CD4-positive, alpha-beta memory T cell (primary cell): ENCODE data around the gene NT5C1A. TPM values are rescaled to one million over a fixed set of nuclear protein-coding genes. Genes with fewer than 3 reads are reported as not detected.

Experiments used
- CTCF ChIA-PET: fragments of 350-600 bp; sonication (Branson Sonifier 250); formaldehyde crosslinking; loops from one replicate; lab custom pipeline; 2021; ENCODE audit warnings: inconsistent platforms; ENCODE audit not compliant: partially characterized antibody; lab: Charles Lee
- POLR2A ChIA-PET: fragments of 350-600 bp; sonication (Branson Sonifier 250); formaldehyde crosslinking; loops from one replicate; lab custom pipeline; 2021; ENCODE audit not compliant: partially characterized antibody; lab: Charles Lee
- DNase-seq, 5 donors: peaks; one replicate each; pipeline versions ENCODE4 v3.0.0 to v3.0.0-alpha.2; 2020 to 2022; ENCODE audit warnings: mixed read lengths in 1 of 5
- H3K27ac ChIP-seq: one replicate; pipeline ENCODE4 v1.7.0; 2013; ENCODE audit warnings: low read depth, low read length
- H3K27me3 ChIP-seq: 2 replicates; pipeline ENCODE4 v1.7.0; 2013; ENCODE audit warnings: mild to moderate bottlenecking, low read length, moderate library complexity; ENCODE audit not compliant: insufficient read depth
- H3K36me3 ChIP-seq: 2 replicates; pipeline ENCODE4 v1.7.0; 2013; ENCODE audit warnings: mild to moderate bottlenecking, low read length, moderate library complexity; ENCODE audit not compliant: insufficient read depth
- H3K4me1 ChIP-seq: 2 replicates; pipeline ENCODE4 v1.7.0; 2013; ENCODE audit warnings: mild to moderate bottlenecking, low read length, moderate library complexity; ENCODE audit not compliant: insufficient read depth
- H3K4me3 ChIP-seq, 2 donors: one replicate each; pipeline ENCODE4 v1.7.0; 2013; ENCODE audit warnings: low read length in 2 of 2, mild to moderate bottlenecking in 1 of 2
- H3K9me3 ChIP-seq, 2 donors: one replicate each; pipeline ENCODE4 v1.7.0; 2013; ENCODE audit warnings: low read length in 2 of 2, control low read depth in 1 of 2; ENCODE audit not compliant: control insufficient read depth in 1 of 2
- H3K27ac Mint-ChIP-seq, 7 donors: one replicate each; pipeline ENCODE4 v1.8.0; 2020 to 2021; ENCODE audit warnings: mixed read lengths in 7 of 7, mild to moderate bottlenecking in 6 of 7, inconsistent platforms in 3 of 7, moderate library complexity in 3 of 7
- H3K27me3 Mint-ChIP-seq, 2 donors: one replicate each; pipeline ENCODE4 v1.8.0; 2020 to 2021; ENCODE audit warnings: mixed read lengths in 2 of 2
- H3K36me3 Mint-ChIP-seq, 2 donors: one replicate each; pipeline ENCODE4 v1.8.0; 2020 to 2021; ENCODE audit warnings: mixed read lengths in 2 of 2, inconsistent platforms in 1 of 2, mild to moderate bottlenecking in 1 of 2
- H3K4me1 Mint-ChIP-seq, 4 donors: one replicate each; pipeline ENCODE4 v1.8.0; 2020 to 2021; ENCODE audit warnings: mixed read lengths in 4 of 4, mild to moderate bottlenecking in 1 of 4
- H3K4me3 Mint-ChIP-seq, 8 donors: one replicate each; pipeline ENCODE4 v1.8.0; 2020 to 2021; ENCODE audit warnings: mixed read lengths in 8 of 8, mild to moderate bottlenecking in 7 of 8, moderate library complexity in 6 of 8, inconsistent platforms in 3 of 8
- H3K9me3 Mint-ChIP-seq, 8 donors: one replicate each; pipeline ENCODE4 v1.8.0; 2020 to 2021; ENCODE audit warnings: mixed read lengths in 8 of 8, mild to moderate bottlenecking in 5 of 8, inconsistent platforms in 3 of 8, moderate library complexity in 1 of 8
- intact Hi-C: fragments of 100-400 bp; cut with micrococcal nuclease; formaldehyde crosslinking; loops from one replicate; pipeline ENCODE4 v1.15.1; 2023
- polyA plus RNA-seq, 2 donors: library from polyadenylated mRNA; unstranded; fragments of 300-500 nt; fragmentation: Illumina TruSeq; gene quantifications; one replicate each; pipeline ENCODE4 v1.2.3, GENCODE V29; 2021
- total RNA-seq, 2 experiments: library from RNA; stranded (reverse); gene quantifications; one replicate each; pipeline ENCODE4 v1.2.3, GENCODE V29; 2021

NT5C1A gene
- total RNA-seq, result under 1 TPM; 0.29 to 0.42 TPM
- polyA plus RNA-seq, result not detected

DNA sequence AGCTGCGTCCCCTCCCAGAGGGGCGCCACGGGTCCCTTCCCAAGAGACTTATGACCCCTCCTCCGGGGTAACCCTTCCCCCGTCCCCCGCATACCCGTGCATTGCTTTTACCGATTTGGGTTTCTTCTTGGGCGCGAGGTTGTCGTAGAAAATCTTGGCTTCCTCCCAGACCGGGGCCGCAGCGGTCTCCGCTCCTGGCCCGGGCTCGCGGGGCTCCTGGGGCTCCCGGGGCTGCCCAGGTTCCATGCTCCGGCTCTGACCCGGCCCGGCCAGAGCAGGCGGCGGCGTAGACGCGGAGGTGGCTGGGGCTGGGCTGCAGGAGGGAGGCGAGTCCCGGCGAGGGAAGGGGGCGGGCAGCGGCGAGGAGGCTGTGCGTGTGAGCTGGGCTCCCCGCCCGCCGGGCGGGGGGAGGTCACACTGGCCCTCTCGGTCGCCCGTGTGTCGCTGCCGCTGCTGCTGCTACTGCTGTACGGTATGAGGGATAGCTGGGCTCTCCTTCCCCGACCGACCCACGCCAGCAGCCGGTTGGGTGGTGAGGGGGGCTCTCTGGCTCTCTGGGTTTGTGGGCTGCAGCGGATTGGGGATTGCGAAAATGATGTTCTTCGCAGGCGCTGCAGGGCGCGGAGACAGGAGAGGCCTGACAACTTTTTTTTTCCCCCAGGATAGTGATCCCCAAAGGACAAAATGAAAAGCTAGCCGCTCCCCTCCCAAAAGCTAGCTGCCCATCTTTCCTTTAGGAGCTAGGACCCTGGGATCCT, at the start of gene NT5C1A:
Gene NT5C1A (minus strand): TSS at position 315 of the 758 bp plus-strand sequence. CDS start 69 bp downstream, at position 246.
- peak within 1 kb of the TSS; percentile 57 to 78 (median 69) for H3K4me3 Mint-ChIP-seq
- peaks cover 18% of the 10 kb centered on the region for H3K4me1 ChIP-seq
- no peaks in the 10 kb centered on the region for H3K36me3 Mint-ChIP-seq
- ChIA-PET POLR2A (interaction anchor here (0.7 to 7.5 kb wide), 7 partner anchors 9 to 67 kb away, joined by 3 to 62 read pairs (median 8); partner anchors contain the start of genes HPCAL4 and PPIE), CTCF (interaction anchor here (0.8 to 6.9 kb wide), 23 partner anchors 8 to 93 kb away, joined by 3 to 103 read pairs (median 7); partner anchors contain the start of gene HPCAL4)
- H3K4me1 Mint-ChIP-seq, result peaks cover 0 to 7% (median 5%) of the 10 kb centered on the region in 4 donors
- H3K27ac Mint-ChIP-seq, result peak within 1 kb of the TSS in 1 of 7 donors; percentile 11
- H3K27ac ChIP-seq, result no peak within 1 kb of the TSS
- H3K9me3 Mint-ChIP-seq, result no peaks in the 10 kb centered on the region
- H3K27me3 Mint-ChIP-seq, result peaks cover 14 to 17% of the 10 kb centered on the region in 2 donors
- H3K4me3 ChIP-seq, result no peak within 1 kb of the TSS
- DNase-seq, result peak in 3 of 5 donors; percentile 25 to 34 (median 31)
- H3K9me3 ChIP-seq, result no peaks in the 10 kb centered on the region
- no peaks in the 10 kb centered on the region for H3K36me3 ChIP-seq
- peaks cover 17% of the 10 kb centered on the region for H3K27me3 ChIP-seq
- intact Hi-C loops, result loop anchor here (1.0 kb wide), 1 partner anchor 48 kb away; no protein-coding TSS in a partner anchor

GRCh38 chr1:39721664-39722063, 49.8 kb upstream of the NT5C1A start:
- no peaks in the 10 kb centered on the region for H3K4me1 ChIP-seq
- intact Hi-C loops, result loop anchor here (10.0 kb wide), 1 partner anchor 617 kb away; no protein-coding TSS in a partner anchor
- Mint-ChIP-seq H3K9me3 (no peaks in the 10 kb centered on the region), H3K36me3 (no peaks in the 10 kb centered on the region), H3K27ac (no peak overlapping the region), H3K4me3 (no peak overlapping the region), H3K27me3 (peaks cover 21 to 31% of the 10 kb centered on the region in 2 donors), H3K4me1 (peaks cover 0 to 3% (median under 1%) of the 10 kb centered on the region in 4 donors)
- H3K36me3 ChIP-seq, result no peaks in the 10 kb centered on the region
- H3K27me3 ChIP-seq, result peaks cover 5% of the 10 kb centered on the region
- no peak overlapping the region for H3K4me3 ChIP-seq
- CTCF ChIA-PET, result interaction anchor here (1.0 to 5.8 kb wide), 6 partner anchors 48 to 120 kb away, joined by 3 to 46 read pairs (median 11); partner anchors contain the start of gene NT5C1A
- no peak overlapping the region for H3K27ac ChIP-seq
- DNase-seq, result no peak
- POLR2A ChIA-PET, result interaction anchor here (1.3 kb wide), 1 partner anchor 50 kb away, joined by 3 read pairs; the partner anchor contains the start of gene NT5C1A
- H3K9me3 ChIP-seq, result no peaks in the 10 kb centered on the region

DNA sequence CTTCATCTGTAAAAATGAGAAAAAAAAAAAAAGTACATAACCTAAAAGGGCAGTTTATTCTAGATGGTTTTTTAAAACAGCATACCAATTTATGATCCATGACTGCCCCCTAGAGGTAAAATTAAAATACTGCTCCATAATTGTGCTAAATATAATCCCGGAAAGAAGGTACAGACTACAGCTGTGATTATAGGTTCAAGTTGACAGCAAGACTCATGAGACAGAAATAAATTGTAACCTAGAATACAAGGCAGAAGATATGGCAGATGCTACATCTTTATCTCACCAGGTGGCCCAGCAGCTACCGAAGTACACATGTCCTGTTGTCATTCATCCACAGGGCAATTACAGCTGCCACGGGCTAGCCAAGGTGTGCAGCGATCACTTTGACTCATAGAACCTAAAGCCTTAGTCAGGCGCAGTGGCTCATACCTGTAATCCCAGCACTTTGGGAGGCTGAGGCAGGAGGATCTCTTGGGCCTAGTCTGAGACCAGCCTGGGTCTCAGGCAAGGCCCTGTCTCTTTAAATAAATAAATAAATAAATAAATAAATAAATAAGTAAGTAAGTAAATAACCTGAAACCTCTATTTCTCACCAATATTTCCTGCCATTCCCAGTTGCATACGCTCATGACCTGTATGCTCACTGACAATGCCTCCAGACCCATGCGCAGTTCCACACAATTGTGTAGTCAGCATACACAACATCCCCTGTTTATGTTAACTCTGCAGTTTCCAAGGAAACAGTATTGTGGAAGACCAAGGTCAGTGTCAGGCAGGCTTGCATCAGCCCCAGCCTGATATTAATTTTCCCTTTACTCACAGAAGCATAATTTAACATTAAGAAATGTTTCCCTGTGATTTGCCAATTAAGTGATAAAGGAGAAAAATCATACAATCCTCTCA, 48.4 kb upstream of the NT5C1A start:
- peaks cover 5% of the 10 kb centered on the region for H3K27me3 ChIP-seq
- H3K27ac Mint-ChIP-seq, result no peak overlapping the region
- H3K4me1 Mint-ChIP-seq, result peaks cover 0 to 3% (median under 1%) of the 10 kb centered on the region in 4 donors
- no peak overlapping the region for H3K4me3 ChIP-seq
- no peaks in the 10 kb centered on the region for H3K9me3 ChIP-seq
- no peaks in the 10 kb centered on the region for H3K4me1 ChIP-seq
- DNase-seq, result peak in 4 of 5 donors; percentile 65 to 76 (median 72)
- peaks cover 27 to 30% of the 10 kb centered on the region in 2 donors for H3K27me3 Mint-ChIP-seq
- no peaks in the 10 kb centered on the region for H3K36me3 ChIP-seq
- H3K36me3 Mint-ChIP-seq, result no peaks in the 10 kb centered on the region
- H3K4me3 Mint-ChIP-seq, result no peak overlapping the region
- ChIA-PET POLR2A (interaction anchor here (1.2 to 1.7 kb wide), 4 partner anchors 18 to 114 kb away, joined by 4 to 6 read pairs (median 4); partner anchors contain the start of genes NT5C1A and PPIE), CTCF (interaction anchor here (0.7 to 5.8 kb wide), 19 partner anchors 16 to 137 kb away, joined by 3 to 46 read pairs (median 5); partner anchors contain the start of gene NT5C1A)
- intact Hi-C loops, result loop anchor here (1.0 to 10.0 kb wide), 5 partner anchors 48 to 616 kb away; partner anchors contain the start of gene NT5C1A
- no peak overlapping the region for H3K27ac ChIP-seq
- H3K9me3 Mint-ChIP-seq, result no peaks in the 10 kb centered on the region

GRCh38 chr1:39717809-39718208, 45.9 kb upstream of the NT5C1A start:
- peaks cover 24 to 29% of the 10 kb centered on the region in 2 donors for H3K27me3 Mint-ChIP-seq
- no peaks in the 10 kb centered on the region for H3K9me3 Mint-ChIP-seq
- H3K27ac Mint-ChIP-seq, result no peak overlapping the region
- H3K4me1 Mint-ChIP-seq, result peaks cover 0 to 3% (median under 1%) of the 10 kb centered on the region in 4 donors
- CTCF ChIA-PET, result interaction anchor here (1.2 to 5.8 kb wide), 3 partner anchors 45 to 113 kb away, joined by 9 to 46 read pairs (median 17); partner anchors contain the start of gene NT5C1A
- Histone ChIP-seq H3K27ac (no peak overlapping the region), H3K4me3 (no peak overlapping the region), H3K27me3 (peaks cover 5% of the 10 kb centered on the region), H3K9me3 (no peaks in the 10 kb centered on the region), H3K4me1 (no peaks in the 10 kb centered on the region), H3K36me3 (no peaks in the 10 kb centered on the region)
- no peak overlapping the region for H3K4me3 Mint-ChIP-seq
- H3K36me3 Mint-ChIP-seq, result no peaks in the 10 kb centered on the region
- POLR2A ChIA-PET, result no interaction called here
- no peak for DNase-seq
- intact Hi-C loops, result no loop called here

- Mint-ChIP-seq H3K4me1 (no peaks in the 10 kb centered on the region), H3K9me3 (no peaks in the 10 kb centered on the region), H3K36me3 (no peaks in the 10 kb centered on the region), H3K27me3 (peaks cover 21 to 32% of the 10 kb centered on the region in 2 donors), H3K4me3 (no peak overlapping the region), H3K27ac (no peak overlapping the region)
- no peak overlapping the region for H3K4me3 ChIP-seq
- intact Hi-C loops, result no loop called here
- no peaks in the 10 kb centered on the region for H3K9me3 ChIP-seq
- no peaks in the 10 kb centered on the region for H3K36me3 ChIP-seq
- no peaks in the 10 kb centered on the region for H3K4me1 ChIP-seq
- peaks cover 5% of the 10 kb centered on the region for H3K27me3 ChIP-seq
- POLR2A ChIA-PET, result interaction anchor here (1.5 kb wide), 1 partner anchor 25 kb away, joined by 3 read pairs; the partner anchor contains the start of gene PPIE
- no peak for DNase-seq
- CTCF ChIA-PET, result interaction anchor here (0.8 to 4.1 kb wide), 6 partner anchors 9 to 108 kb away, joined by 3 to 23 read pairs (median 6); no protein-coding TSS in a partner anchor
- no peak overlapping the region for H3K27ac ChIP-seq
Observed at GRCh38 chr1:39713557-39713956, 41.6 kb upstream of the NT5C1A start.

GRCh38 chr1:39711966-39712340, 40.0 kb upstream of the NT5C1A start:
- DNase-seq, result no peak
- ChIA-PET POLR2A (interaction anchor here (0.6 to 1.7 kb wide), 2 partner anchors 21 to 168 kb away, joined by 3 to 5 read pairs; partner anchors contain the start of gene HPCAL4), CTCF (interaction anchor here (1.1 to 4.1 kb wide), 2 partner anchors 14 to 106 kb away, joined by 3 to 23 read pairs; no protein-coding TSS in a partner anchor)
- H3K4me1 ChIP-seq, result no peaks in the 10 kb centered on the region
- Mint-ChIP-seq H3K36me3 (no peaks in the 10 kb centered on the region), H3K9me3 (no peaks in the 10 kb centered on the region), H3K4me1 (no peaks in the 10 kb centered on the region), H3K27ac (peak overlapping the region in 1 of 7 donors; percentile 14), H3K27me3 (peaks cover 10 to 23% of the 10 kb centered on the region in 2 donors), H3K4me3 (no peak overlapping the region)
- intact Hi-C loops, result no loop called here
- no peaks in the 10 kb centered on the region for H3K36me3 ChIP-seq
- peaks cover 2% of the 10 kb centered on the region for H3K27me3 ChIP-seq
- H3K9me3 ChIP-seq, result no peaks in the 10 kb centered on the region
- H3K4me3 ChIP-seq, result no peak overlapping the region
- no peak overlapping the region for H3K27ac ChIP-seq
